GM23248 (cell line): ENCODE measurements around the gene SV2C.

Experiments
- EZH2 ChIP-seq: fragments of 200-600 bp; sonication (generic); IDR thresholded peaks from 2 replicates; pipeline ENCODE4 v1.6.1; 2018; ENCODE audit warnings: antibody characterized with exemption, mild to moderate bottlenecking; ENCODE audit not compliant: insufficient read depth, poor library complexity, severe bottlenecking
- EZH2phosphoT487 ChIP-seq: fragments of 200-600 bp; sonication (generic); IDR thresholded peaks from 2 replicates; pipeline ENCODE4 v1.6.1; 2018; ENCODE audit warnings: antibody characterized with exemption, moderate library complexity, mild to moderate bottlenecking, low read depth; ENCODE audit not compliant: insufficient read depth

GRCh38 chr5:76084496-76085242 lies 1.5 kb downstream of the SV2C start:
- no peak for TF ChIP-seq EZH2
- TF ChIP-seq EZH2phosphoT487 = no peak
